NOMO-1 treated with DMSO at 0.1 percent for 48 hours (cell line): ENCODE results near the gene MGST2.
A peak's percentile ranks its signal among the peaks of the same experiment; 100 is the strongest.
"Not testable (repeated sequence)": the region's sequence is repeated elsewhere in the genome, so short reads cannot be mapped to it uniquely, and the experiment has no call there.

Experiments
- DNase-seq: peaks from one replicate; lab custom pipeline; 2025; ENCODE audit not compliant: unreplicated experiment; lab: John Stamatoyannopoulos, UW

MGST2 gene

GRCh38 chr4:139665690-139666529 is at the start of gene MGST2:
TSS of gene MGST2 (plus strand) at chr4:139665819. CDS start at chr4:139666020, 201 bp downstream.
- DNase-seq, result peak; percentile 54

- peak; percentile 10 for DNase-seq
Observed at GRCh38 chr4:139617702-139618490, 47.7 kb upstream of the MGST2 start.

- peak; percentile 2 for DNase-seq
Observed at GRCh38 chr4:139619644-139620043, 46.0 kb upstream of the MGST2 start.

GRCh38 chr4:139622901-139623381 is 42.7 kb upstream of the MGST2 start:
- DNase-seq, result no peak

- no peak for DNase-seq
Observed at GRCh38 chr4:139624441-139625092, 41.1 kb upstream of the MGST2 start.

GRCh38 chr4:139625093-139625455 is 40.5 kb upstream of the MGST2 start:
- DNase-seq, result no peak

GRCh38 chr4:139625482-139625881 is 40.1 kb upstream of the MGST2 start:
- DNase-seq, result no peak

GRCh38 chr4:139628184-139629012 is 37.2 kb upstream of the MGST2 start:
- no peak for DNase-seq

GRCh38 chr4:139629436-139630125 is 36.0 kb upstream of the MGST2 start:
- DNase-seq, result no peak

- DNase-seq, result no peak
Observed at GRCh38 chr4:139630126-139630495, 35.5 kb upstream of the MGST2 start.

GRCh38 chr4:139630991-139631390 is 34.6 kb upstream of the MGST2 start:
- no peak for DNase-seq

- no peak for DNase-seq
Observed at GRCh38 chr4:139631791-139632190, 33.8 kb upstream of the MGST2 start.

GRCh38 chr4:139632739-139633138 is 32.9 kb upstream of the MGST2 start:
- DNase-seq, result not testable (repeated sequence)

GRCh38 chr4:139633195-139633594 is 32.4 kb upstream of the MGST2 start:
- no peak for DNase-seq

GRCh38 chr4:139633661-139634060 is 32.0 kb upstream of the MGST2 start:
- DNase-seq, result no peak

GRCh38 chr4:139635966-139636365 is 29.7 kb upstream of the MGST2 start:
- no peak for DNase-seq

GRCh38 chr4:139638306-139638705 is 27.3 kb upstream of the MGST2 start:
- not testable (repeated sequence) for DNase-seq

GRCh38 chr4:139639654-139640053 is 26.0 kb upstream of the MGST2 start:
- DNase-seq, result no peak

- no peak for DNase-seq
Observed at GRCh38 chr4:139641218-139641617, 24.4 kb upstream of the MGST2 start.

- no peak for DNase-seq
Observed at GRCh38 chr4:139642364-139642763, 23.3 kb upstream of the MGST2 start.
